Activated CD4-positive, alpha-beta T cell treated with anti-CD3 and anti-CD28 coated beads, Interleukin-2, amount 10 ng/mL, durations not matched to agents 7 days and 5 days (primary cell): ENCODE results near the gene CLEC2L. TPM values are rescaled to one million over a fixed set of nuclear protein-coding genes. Genes with fewer than 3 reads are reported as not detected.

Experiments
- CTCF ChIA-PET: fragments of 350-600 bp; sonication (Branson Sonifier 250); formaldehyde crosslinking; loops from one replicate; lab custom pipeline; 2021; ENCODE audit warnings: antibody characterized with exemption; lab: Charles Lee
- POLR2A ChIA-PET: fragments of 350-600 bp; sonication (Branson Sonifier 250); formaldehyde crosslinking; loops from one replicate; lab custom pipeline; 2021; ENCODE audit warnings: antibody characterized with exemption; lab: Charles Lee
- DNase-seq: peaks from one replicate; pipeline ENCODE4 v3.0.0-alpha.2; 2020
- H3K27ac Mint-ChIP-seq: one replicate; pipeline ENCODE4 v1.8.0; 2021; ENCODE audit warnings: mild to moderate bottlenecking, moderate library complexity, mixed read lengths
- H3K27me3 Mint-ChIP-seq: one replicate; pipeline ENCODE4 v1.8.0; 2021; ENCODE audit warnings: mixed read lengths
- H3K36me3 Mint-ChIP-seq: one replicate; pipeline ENCODE4 v1.8.0; 2021; ENCODE audit warnings: low read depth, mixed read lengths
- H3K4me1 Mint-ChIP-seq: one replicate; pipeline ENCODE4 v1.8.0; 2021; ENCODE audit warnings: mixed read lengths
- H3K4me3 Mint-ChIP-seq: one replicate; pipeline ENCODE4 v1.8.0; 2021; ENCODE audit warnings: mild to moderate bottlenecking, moderate library complexity, mixed read lengths
- H3K9me3 Mint-ChIP-seq: one replicate; pipeline ENCODE4 v1.8.0; 2021; ENCODE audit warnings: mixed read lengths
- total RNA-seq, 2 experiments: library from RNA; stranded (reverse); gene quantifications; one replicate each; pipeline ENCODE4 v1.2.3, GENCODE V29; 2021

The CLEC2L gene
- total RNA-seq = not detected

- H3K4me3 Mint-ChIP-seq = no peak within 1 kb of the TSS
- no peak for DNase-seq
- H3K36me3 Mint-ChIP-seq = no peaks in the 10 kb centered on the region
- H3K27ac Mint-ChIP-seq = no peak within 1 kb of the TSS
- H3K27me3 Mint-ChIP-seq = peaks cover 35% of the 10 kb centered on the region
- peaks cover 4% of the 10 kb centered on the region for H3K4me1 Mint-ChIP-seq
- ChIA-PET CTCF (interaction anchor here (0.6 to 0.8 kb wide), 2 partner anchors 393 to 749 kb away, joined by 3 to 4 read pairs; no protein-coding TSS in a partner anchor), POLR2A (interaction anchor here (0.6 kb wide), 1 partner anchor 20 kb away, joined by 4 read pairs; no protein-coding TSS in a partner anchor)
- no peaks in the 10 kb centered on the region for H3K9me3 Mint-ChIP-seq
These were observed at the start of gene CLEC2L for GRCh38 chr7:139523199-139523941. CLEC2L (plus strand) TSS chr7:139523685; CDS start chr7:139523928, 243 bp downstream.

- Mint-ChIP-seq H3K4me3 (no peak overlapping the region), H3K4me1 (no peaks in the 10 kb centered on the region), H3K27ac (no peak overlapping the region), H3K27me3 (peaks cover 6% of the 10 kb centered on the region), H3K9me3 (peaks cover 5% of the 10 kb centered on the region), H3K36me3 (no peaks in the 10 kb centered on the region)
- DNase-seq = no peak
- CTCF ChIA-PET = interaction anchor here (0.6 kb wide), 1 partner anchor 417 kb away, joined by 5 read pairs; no protein-coding TSS in a partner anchor
- POLR2A ChIA-PET = no interaction called here
These were observed 47.3 kb upstream of the CLEC2L start for GRCh38 chr7:139476139-139476538.

DNA sequence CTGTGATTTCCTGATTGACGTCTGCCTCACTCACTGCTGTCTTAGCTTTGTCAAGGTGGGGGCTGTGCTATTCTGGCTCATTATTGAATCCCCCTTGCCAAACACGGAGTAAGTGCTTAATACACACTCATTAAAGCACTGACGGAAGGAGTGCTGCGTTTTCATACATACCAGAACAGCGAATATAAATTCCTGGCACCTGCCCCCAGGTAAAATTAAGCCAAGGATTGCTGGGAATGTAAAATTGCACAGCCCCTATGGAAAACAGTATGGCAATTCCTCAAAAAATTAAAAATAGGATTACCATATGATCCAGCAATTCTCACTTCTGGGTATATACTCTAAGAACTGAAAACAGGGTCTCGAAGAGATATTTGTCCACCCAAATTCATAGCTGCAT is 46.6 kb upstream of the CLEC2L start:
- Mint-ChIP-seq H3K27ac (no peak overlapping the region), H3K36me3 (no peaks in the 10 kb centered on the region), H3K4me3 (no peak overlapping the region), H3K27me3 (peaks cover 11% of the 10 kb centered on the region), H3K4me1 (no peaks in the 10 kb centered on the region), H3K9me3 (peaks cover 5% of the 10 kb centered on the region)
- no peak for DNase-seq
- ChIA-PET POLR2A (no interaction called here), CTCF (no interaction called here)

DNA sequence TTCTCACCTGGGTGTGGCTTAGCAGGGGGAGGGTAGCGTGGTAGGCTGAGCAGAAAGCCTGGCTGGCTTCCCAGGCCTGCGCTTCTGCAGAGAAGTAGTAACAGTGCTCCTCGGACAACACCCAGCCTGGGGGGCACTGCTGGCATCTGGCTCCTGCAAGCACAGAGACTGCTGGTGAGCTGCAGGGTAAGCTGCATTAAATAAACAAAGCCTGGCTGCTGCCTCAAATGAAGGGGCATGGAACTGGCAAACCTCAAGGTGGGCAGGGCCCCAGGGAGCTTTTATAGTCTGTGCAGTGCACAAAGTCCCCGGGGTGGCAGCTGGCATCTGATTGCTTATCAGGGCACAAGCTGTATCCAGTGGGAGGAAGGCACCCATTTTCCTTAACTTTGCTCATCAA is 43.9 kb upstream of the CLEC2L start:
- Mint-ChIP-seq H3K36me3 (no peaks in the 10 kb centered on the region), H3K9me3 (no peaks in the 10 kb centered on the region), H3K27me3 (peaks cover 22% of the 10 kb centered on the region), H3K4me1 (peaks cover 6% of the 10 kb centered on the region), H3K4me3 (no peak overlapping the region), H3K27ac (no peak overlapping the region)
- DNase-seq = no peak
- ChIA-PET POLR2A (no interaction called here), CTCF (interaction anchor here (1.3 kb wide), 1 partner anchor 46 kb away, joined by 3 read pairs; no protein-coding TSS in a partner anchor)

DNA sequence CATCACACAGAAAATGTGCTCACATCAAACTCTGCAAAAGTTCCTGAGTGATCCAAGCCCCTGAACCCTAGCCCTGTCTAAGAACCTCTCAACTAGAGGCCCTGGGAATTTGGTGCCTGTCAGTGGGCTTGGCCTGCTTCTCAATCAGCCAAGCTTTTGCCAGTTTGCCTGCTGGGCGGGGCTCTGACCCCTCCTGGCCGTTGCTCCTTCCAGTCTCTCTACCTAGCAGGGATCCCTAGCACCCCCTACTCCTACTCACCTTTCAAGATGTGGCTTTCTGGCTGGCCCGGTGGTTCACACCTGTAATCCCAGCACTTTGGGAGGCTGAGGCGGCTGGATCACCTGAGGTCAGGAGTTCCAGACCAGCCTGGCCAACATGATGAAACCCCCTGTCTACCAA is 42.1 kb upstream of the CLEC2L start:
- H3K4me1 Mint-ChIP-seq = peaks cover 6% of the 10 kb centered on the region
- no peak overlapping the region for H3K4me3 Mint-ChIP-seq
- peaks cover 38% of the 10 kb centered on the region for H3K27me3 Mint-ChIP-seq
- CTCF ChIA-PET = interaction anchor here (1.2 kb wide), 1 partner anchor 19 kb away, joined by 3 read pairs; no protein-coding TSS in a partner anchor
- POLR2A ChIA-PET = no interaction called here
- H3K36me3 Mint-ChIP-seq = peaks cover 2% of the 10 kb centered on the region
- no peak for DNase-seq
- H3K9me3 Mint-ChIP-seq = no peaks in the 10 kb centered on the region
- no peak overlapping the region for H3K27ac Mint-ChIP-seq

DNA sequence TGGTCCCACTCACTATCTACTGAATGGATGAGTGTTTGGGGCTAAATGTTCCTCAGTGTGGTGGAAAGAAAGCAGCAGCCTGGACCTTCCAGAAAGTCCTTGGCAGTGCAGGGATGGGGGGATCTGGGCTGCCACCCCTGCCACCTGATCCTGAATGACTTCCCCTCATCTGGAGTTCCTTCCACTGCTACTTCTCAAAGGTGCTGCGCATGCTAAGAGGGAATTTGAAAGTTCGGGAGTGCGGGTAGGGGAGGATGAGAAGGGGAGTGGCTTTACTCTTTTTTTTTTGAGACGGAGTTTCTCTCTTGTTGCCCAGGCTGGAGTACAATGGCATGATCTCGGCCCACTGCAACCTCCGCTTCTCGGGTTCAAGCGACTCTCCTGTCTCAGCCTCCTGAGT is 41.4 kb upstream of the CLEC2L start:
- no peak for DNase-seq
- Mint-ChIP-seq H3K27ac (no peak overlapping the region), H3K9me3 (no peaks in the 10 kb centered on the region), H3K36me3 (peaks cover 2% of the 10 kb centered on the region), H3K4me3 (peak overlapping the region; percentile 51), H3K4me1 (peaks cover 6% of the 10 kb centered on the region), H3K27me3 (peaks cover 44% of the 10 kb centered on the region)
- CTCF ChIA-PET = interaction anchor here (1.2 kb wide), 1 partner anchor 18 kb away, joined by 3 read pairs; no protein-coding TSS in a partner anchor
- POLR2A ChIA-PET = no interaction called here

DNA sequence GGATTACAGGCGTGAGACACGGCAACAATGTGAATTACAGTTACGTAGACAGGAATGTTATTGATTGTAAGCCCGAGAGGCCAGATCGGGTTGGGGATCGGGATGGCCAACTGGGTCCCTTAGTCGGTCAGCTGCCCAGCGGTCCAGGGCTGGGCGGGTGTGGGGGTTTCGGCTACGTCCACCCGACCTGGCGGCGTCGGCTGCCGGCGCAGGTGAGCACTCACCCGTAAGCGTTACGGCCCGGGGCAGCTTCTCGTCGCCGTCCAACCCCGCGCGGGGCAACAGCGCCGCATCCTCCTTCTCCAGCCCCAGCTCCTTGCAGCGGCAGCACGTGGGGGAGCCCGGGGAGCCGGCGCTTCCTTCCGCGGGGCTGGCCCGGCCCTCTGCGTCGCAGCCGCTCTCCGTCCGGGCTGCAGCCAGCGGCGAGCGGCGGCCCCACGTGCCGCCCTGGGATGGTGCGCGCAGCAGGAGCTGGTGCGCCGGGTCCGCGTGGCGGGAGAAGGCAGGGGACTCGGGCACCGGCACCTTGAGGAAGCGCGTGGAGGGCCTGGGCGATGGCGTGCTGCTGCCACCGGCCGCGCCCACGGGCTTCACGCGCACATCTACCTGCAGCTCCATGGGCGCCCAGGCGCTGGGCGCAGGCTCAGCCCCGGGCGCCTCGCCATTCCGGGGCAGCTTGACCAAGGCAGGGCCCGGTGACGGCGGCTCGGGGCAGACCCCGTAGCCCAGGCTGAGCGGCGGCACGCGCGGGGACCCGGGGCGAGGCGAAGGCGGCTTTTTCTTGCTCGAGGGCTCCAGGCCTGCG is 40.6 kb upstream of the CLEC2L start:
- H3K27me3 Mint-ChIP-seq = peaks cover 50% of the 10 kb centered on the region
- ChIA-PET CTCF (interaction anchor here (0.6 to 1.2 kb wide), 4 partner anchors 9 to 70 kb away, joined by 3 read pairs; no protein-coding TSS in a partner anchor), POLR2A (no interaction called here)
- H3K9me3 Mint-ChIP-seq = no peaks in the 10 kb centered on the region
- peak overlapping the region; percentile 51 for H3K4me3 Mint-ChIP-seq
- peaks cover 6% of the 10 kb centered on the region for H3K4me1 Mint-ChIP-seq
- DNase-seq = peak; percentile 12
- H3K27ac Mint-ChIP-seq = no peak overlapping the region
- H3K36me3 Mint-ChIP-seq = peaks cover 2% of the 10 kb centered on the region

DNA sequence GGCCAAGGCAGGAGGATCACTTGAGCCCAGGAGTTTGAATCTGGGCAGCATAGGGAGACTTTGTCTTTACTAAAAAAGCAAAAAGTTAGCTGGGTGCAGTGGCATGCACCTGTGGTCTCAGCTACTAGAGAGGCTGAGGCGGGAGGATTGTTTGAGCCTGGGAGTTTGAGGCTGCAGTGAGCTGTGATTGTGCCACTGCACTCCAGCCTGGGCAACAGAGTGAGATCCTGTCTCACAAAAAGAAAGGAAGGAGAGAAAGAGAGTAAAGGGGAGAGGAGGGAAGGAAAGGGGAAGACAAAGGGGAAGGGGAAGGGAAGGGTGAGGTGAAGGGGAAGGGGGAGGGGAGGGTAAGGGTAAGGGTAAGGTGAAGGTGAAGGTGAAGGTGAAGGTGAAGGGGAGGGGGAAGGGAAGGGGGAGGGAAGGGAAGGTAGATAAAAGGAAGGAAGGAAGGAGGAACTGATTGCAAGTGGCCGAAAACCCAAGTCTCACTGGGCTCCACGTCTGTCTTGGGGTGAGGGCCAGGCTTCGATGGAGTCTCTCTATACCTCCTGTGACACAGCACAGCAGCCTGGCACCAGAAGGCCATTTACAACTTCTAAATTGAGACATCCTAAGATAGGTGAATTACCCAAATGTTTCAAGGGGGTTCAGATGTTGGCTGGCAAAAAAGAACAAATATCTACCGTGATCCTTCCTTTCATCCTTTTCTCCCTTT is 36.0 kb upstream of the CLEC2L start:
- ChIA-PET CTCF (interaction anchor here (1.0 kb wide), 1 partner anchor 30 kb away, joined by 3 read pairs; no protein-coding TSS in a partner anchor), POLR2A (no interaction called here)
- Mint-ChIP-seq H3K27ac (no peak overlapping the region), H3K4me1 (peaks cover 3% of the 10 kb centered on the region), H3K4me3 (no peak overlapping the region), H3K36me3 (peaks cover 2% of the 10 kb centered on the region), H3K27me3 (peaks cover 45% of the 10 kb centered on the region), H3K9me3 (peaks cover 3% of the 10 kb centered on the region)
- DNase-seq = no peak

DNA sequence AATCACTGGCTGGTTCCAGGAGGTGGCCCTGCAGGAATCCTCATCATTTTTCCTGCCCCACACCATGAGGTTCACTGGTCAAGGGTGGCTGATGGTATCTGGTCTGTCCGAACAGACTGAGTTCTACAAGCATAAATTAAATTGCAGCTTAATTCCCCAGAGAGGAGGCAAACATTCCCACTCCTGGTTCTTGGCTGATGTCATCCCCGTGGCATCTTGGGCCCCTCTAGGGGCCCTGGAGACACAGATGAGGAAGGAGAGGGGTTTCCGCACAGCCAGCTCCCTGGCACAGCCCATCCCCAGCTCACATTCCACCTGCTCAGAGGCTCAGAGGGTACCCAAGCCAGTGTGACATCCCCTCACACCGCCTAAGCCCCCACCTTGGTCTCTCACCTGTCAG is 34.7 kb upstream of the CLEC2L start:
- Mint-ChIP-seq H3K36me3 (peaks cover 2% of the 10 kb centered on the region), H3K4me3 (no peak overlapping the region), H3K27me3 (peaks cover 43% of the 10 kb centered on the region), H3K27ac (no peak overlapping the region), H3K4me1 (peaks cover 2% of the 10 kb centered on the region), H3K9me3 (peaks cover 7% of the 10 kb centered on the region)
- no peak for DNase-seq
- ChIA-PET CTCF (interaction anchor here (0.6 to 1.7 kb wide), 2 partner anchors 11 to 39 kb away, joined by 5 to 9 read pairs; no protein-coding TSS in a partner anchor), POLR2A (no interaction called here)

- peaks cover 11% of the 10 kb centered on the region for H3K4me1 Mint-ChIP-seq
- POLR2A ChIA-PET = no interaction called here
- H3K9me3 Mint-ChIP-seq = peaks cover 7% of the 10 kb centered on the region
- peaks cover 2% of the 10 kb centered on the region for H3K36me3 Mint-ChIP-seq
- no peak overlapping the region for H3K4me3 Mint-ChIP-seq
- H3K27ac Mint-ChIP-seq = no peak overlapping the region
- peaks cover 35% of the 10 kb centered on the region for H3K27me3 Mint-ChIP-seq
- no peak for DNase-seq
- CTCF ChIA-PET = interaction anchor here (0.6 to 1.7 kb wide), 4 partner anchors 10 to 55 kb away, joined by 3 to 9 read pairs (median 4); no protein-coding TSS in a partner anchor
These were observed 33.4 kb upstream of the CLEC2L start for GRCh38 chr7:139490130-139490529.

- ChIA-PET POLR2A (no interaction called here), CTCF (interaction anchor here (0.6 to 1.2 kb wide), 2 partner anchors 9 to 106 kb away, joined by 3 read pairs; partner anchors contain the start of gene KLRG2)
- no peak overlapping the region for H3K4me3 Mint-ChIP-seq
- peaks cover 7% of the 10 kb centered on the region for H3K9me3 Mint-ChIP-seq
- no peak for DNase-seq
- no peak overlapping the region for H3K27ac Mint-ChIP-seq
- H3K4me1 Mint-ChIP-seq = peaks cover 23% of the 10 kb centered on the region
- H3K27me3 Mint-ChIP-seq = peaks cover 17% of the 10 kb centered on the region
- H3K36me3 Mint-ChIP-seq = no peaks in the 10 kb centered on the region
These were observed 31.2 kb upstream of the CLEC2L start for GRCh38 chr7:139492293-139492692.
